Stimulated activated memory B cell treated with anti-CD40 and anti-IgM and Interleukin-4, amounts not matched to agents 10 μg/mL and 1 μg/mL and 100 μg/mL, for 72 hours (primary cell): ENCODE measurements around the gene AOAH.

Source experiments
- ATAC-seq: fragments of 150-1000 bp; cut with Tn5 transposase; 2 replicates; pipeline ENCODE4 v1.10.0; 2021
- H3K27ac Mint-ChIP-seq: one replicate; pipeline ENCODE4 v1.8.0; 2022; ENCODE audit warnings: mild to moderate bottlenecking, mixed read lengths
- H3K27me3 Mint-ChIP-seq: one replicate; pipeline ENCODE4 v1.8.0; 2022; ENCODE audit warnings: mixed read lengths
- H3K36me3 Mint-ChIP-seq: one replicate; pipeline ENCODE4 v1.8.0; 2022; ENCODE audit warnings: mixed read lengths
- H3K4me1 Mint-ChIP-seq: one replicate; pipeline ENCODE4 v1.8.0; 2022; ENCODE audit warnings: mixed read lengths
- H3K4me3 Mint-ChIP-seq: one replicate; pipeline ENCODE4 v1.8.0; 2022; ENCODE audit warnings: mild to moderate bottlenecking, moderate library complexity, mixed read lengths
- H3K9me3 Mint-ChIP-seq: one replicate; pipeline ENCODE4 v1.8.0; 2022; ENCODE audit warnings: mixed read lengths

AOAH gene

DNA sequence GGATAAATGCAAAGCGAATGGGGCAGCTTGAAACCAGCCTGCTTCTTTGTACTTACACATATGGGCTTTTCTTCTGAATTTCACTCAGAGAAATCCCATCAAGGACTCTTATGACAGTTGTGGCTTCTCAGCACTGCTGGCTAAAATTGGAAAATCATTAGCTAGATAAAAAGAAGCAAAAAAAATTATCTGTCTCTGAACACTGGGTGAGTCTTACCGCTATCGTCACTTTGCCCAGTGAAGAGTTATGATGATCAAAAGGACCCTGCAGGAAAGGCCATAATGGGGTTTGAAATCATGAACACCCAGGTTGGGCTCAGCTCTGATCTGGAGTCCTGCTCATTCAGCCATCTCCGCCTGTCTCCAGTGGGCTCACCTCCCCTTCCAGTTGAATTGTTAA, 34.3 kb downstream of the AOAH start:
- ATAC-seq: no peak
- H3K27me3 Mint-ChIP-seq: no peaks in the 10 kb centered on the region
- peak overlapping the region; percentile 50 for H3K27ac Mint-ChIP-seq
- peaks cover 13% of the 10 kb centered on the region for H3K4me1 Mint-ChIP-seq
- H3K9me3 Mint-ChIP-seq: peaks cover 2% of the 10 kb centered on the region
- no peaks in the 10 kb centered on the region for H3K36me3 Mint-ChIP-seq
- no peak overlapping the region for H3K4me3 Mint-ChIP-seq

DNA sequence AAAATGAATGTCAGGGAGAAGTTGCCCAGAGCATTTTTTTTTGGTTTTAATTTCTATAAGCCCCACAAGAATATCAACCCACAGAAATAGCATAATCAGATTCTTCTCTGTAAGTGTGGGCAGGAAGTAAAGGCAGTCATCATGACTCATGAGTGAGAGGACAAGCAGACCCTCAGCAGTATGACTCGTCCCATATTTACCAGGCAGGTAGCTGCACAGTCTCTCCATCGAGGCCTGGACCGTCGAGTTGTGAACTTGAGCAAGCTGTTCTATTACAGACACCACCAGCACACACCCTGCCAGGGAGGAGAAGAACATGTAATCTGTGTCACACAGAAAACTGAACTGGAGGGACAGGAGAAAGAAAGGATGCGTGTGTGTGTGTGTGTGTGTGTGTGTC, 37.8 kb downstream of the AOAH start:
- H3K9me3 Mint-ChIP-seq: no peaks in the 10 kb centered on the region
- H3K27ac Mint-ChIP-seq: no peak overlapping the region
- H3K36me3 Mint-ChIP-seq: no peaks in the 10 kb centered on the region
- H3K27me3 Mint-ChIP-seq: no peaks in the 10 kb centered on the region
- no peak overlapping the region for H3K4me3 Mint-ChIP-seq
- H3K4me1 Mint-ChIP-seq: peaks cover 13% of the 10 kb centered on the region
- no peak for ATAC-seq

DNA sequence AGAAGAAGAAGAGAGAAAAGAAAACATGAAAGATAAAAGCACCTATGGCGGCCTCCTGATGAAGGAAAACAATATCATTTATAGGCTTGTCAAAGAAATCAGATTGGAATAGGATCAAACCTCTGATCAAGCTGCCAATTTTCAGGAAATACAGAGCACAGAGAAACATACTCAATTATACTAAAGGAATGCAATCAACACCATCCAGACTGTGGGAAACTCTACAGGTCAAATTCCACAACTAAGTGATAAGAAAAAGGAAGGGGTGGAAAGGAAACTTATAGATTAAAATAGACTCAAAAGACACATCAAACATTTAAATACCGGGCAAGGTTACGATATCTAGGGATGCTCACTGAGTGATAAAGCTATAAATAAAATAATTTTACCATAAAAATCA, 39.3 kb downstream of the AOAH start:
- Mint-ChIP-seq H3K4me1 (peaks cover under 1% of the 10 kb centered on the region), H3K36me3 (no peaks in the 10 kb centered on the region), H3K4me3 (no peak overlapping the region), H3K9me3 (no peaks in the 10 kb centered on the region), H3K27me3 (no peaks in the 10 kb centered on the region), H3K27ac (no peak overlapping the region)
- no peak for ATAC-seq

DNA sequence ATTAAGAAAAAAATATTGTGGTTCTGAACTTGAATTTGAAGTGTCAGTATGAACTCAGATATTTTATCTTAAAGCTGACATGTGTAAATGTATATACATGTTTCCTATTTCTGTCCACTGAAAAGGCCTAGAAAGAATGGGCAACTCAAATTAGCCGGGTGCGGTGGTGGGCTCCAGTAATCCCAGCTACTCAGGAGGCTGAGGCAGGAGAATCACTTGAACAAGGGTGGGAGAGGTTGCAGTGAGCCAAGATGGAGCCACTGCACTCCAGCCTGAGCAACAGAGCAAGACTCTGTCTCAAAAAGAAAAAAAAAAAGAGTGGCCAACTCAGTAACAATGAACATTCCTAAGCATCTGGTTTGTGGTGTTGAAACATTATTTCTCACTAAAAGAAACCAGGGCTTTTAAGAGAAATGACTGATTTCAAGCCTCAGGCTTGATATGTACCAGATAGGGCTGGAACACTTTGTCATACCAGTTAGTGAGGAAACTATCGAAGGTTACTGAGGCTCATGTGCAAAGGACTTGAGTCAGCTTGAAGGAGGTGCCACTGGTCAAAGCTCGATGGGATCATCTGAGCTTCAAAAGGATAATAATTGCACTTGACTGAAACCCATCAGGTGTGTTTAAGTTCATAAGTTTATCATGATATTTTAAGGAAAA, 40.5 kb downstream of the AOAH start:
- Mint-ChIP-seq H3K27ac (no peak overlapping the region), H3K9me3 (no peaks in the 10 kb centered on the region), H3K27me3 (no peaks in the 10 kb centered on the region), H3K36me3 (no peaks in the 10 kb centered on the region), H3K4me3 (no peak overlapping the region), H3K4me1 (peaks cover under 1% of the 10 kb centered on the region)
- ATAC-seq: no peak

DNA sequence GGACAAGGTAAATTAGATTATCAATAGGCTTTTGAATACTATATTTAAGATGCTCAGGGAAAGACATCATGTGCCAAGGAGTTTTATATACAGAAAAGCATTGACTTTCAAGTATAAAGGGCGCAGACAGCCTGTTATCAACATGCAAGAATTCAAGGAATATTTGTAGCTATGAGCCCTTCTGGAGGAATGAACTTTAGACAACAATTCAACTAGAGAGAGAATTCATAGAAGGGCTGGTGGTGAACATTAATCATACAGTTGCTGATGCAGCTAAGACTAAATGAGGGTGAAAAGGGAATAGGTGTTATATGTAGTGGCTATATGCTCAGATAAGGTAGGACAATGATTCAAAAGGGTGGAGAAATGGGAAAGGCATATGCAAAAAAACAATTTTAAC, 41.2 kb downstream of the AOAH start:
- no peak overlapping the region for H3K4me3 Mint-ChIP-seq
- no peaks in the 10 kb centered on the region for H3K36me3 Mint-ChIP-seq
- no peak overlapping the region for H3K27ac Mint-ChIP-seq
- H3K9me3 Mint-ChIP-seq: no peaks in the 10 kb centered on the region
- peaks cover 8% of the 10 kb centered on the region for H3K4me1 Mint-ChIP-seq
- no peaks in the 10 kb centered on the region for H3K27me3 Mint-ChIP-seq
- no peak for ATAC-seq

DNA sequence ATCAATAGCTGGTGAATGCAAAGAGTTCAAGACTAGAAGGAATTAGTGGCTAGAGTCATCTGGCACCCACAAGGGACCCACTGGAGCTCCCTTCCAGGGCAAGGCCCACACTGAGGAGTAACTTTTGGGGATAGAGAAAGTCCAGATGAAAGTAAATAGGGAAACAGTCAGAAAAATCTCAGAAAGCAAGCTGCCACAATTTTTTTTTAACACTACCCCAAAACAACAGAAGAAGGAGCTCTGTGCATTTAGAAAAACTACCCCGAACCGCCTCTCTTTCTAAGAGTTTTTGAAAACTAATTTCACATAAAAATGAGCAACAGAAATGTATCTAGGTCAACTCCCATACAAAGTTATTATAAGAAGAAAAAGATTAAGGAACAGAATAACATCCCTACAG, 42.2 kb downstream of the AOAH start:
- Mint-ChIP-seq H3K9me3 (no peaks in the 10 kb centered on the region), H3K4me1 (peaks cover 18% of the 10 kb centered on the region), H3K27ac (no peak overlapping the region), H3K4me3 (no peak overlapping the region), H3K36me3 (no peaks in the 10 kb centered on the region), H3K27me3 (no peaks in the 10 kb centered on the region)
- no peak for ATAC-seq

DNA sequence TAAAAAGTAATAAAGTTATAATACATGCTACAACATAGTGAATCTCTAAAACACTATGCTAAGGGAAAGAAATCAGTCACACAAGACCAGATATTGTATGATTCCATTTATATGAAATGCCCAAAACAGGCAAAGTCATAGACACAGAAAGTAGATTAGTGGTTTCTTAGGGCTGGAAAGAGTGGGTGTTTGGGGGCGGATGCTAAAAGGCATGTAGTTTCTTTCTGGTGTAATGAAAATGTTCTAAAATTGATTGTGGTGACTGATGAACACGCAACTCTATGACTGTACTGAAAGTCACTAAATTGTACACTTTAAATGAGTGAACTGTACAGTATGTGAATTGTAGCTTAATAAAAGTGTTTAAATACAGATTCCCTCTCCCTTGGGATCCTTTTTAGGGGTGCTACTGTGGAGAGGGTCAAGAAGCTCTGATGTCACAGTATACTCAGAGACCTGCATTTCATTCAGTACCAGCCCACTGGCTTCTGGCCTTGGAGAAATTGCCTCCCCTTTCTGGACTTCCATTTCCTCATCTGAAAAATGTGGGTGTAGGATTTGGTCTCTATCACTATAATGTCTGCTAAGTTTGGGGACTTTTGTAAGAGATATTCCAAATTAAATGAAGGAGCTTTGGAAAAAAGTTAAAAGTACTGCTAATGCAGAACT, 46.4 kb downstream of the AOAH start:
- H3K27ac Mint-ChIP-seq: peak overlapping the region; percentile 81
- H3K27me3 Mint-ChIP-seq: no peaks in the 10 kb centered on the region
- peaks cover 21% of the 10 kb centered on the region for H3K4me1 Mint-ChIP-seq
- H3K9me3 Mint-ChIP-seq: no peaks in the 10 kb centered on the region
- H3K4me3 Mint-ChIP-seq: no peak overlapping the region
- H3K36me3 Mint-ChIP-seq: no peaks in the 10 kb centered on the region
- peak; percentile 80 for ATAC-seq

DNA sequence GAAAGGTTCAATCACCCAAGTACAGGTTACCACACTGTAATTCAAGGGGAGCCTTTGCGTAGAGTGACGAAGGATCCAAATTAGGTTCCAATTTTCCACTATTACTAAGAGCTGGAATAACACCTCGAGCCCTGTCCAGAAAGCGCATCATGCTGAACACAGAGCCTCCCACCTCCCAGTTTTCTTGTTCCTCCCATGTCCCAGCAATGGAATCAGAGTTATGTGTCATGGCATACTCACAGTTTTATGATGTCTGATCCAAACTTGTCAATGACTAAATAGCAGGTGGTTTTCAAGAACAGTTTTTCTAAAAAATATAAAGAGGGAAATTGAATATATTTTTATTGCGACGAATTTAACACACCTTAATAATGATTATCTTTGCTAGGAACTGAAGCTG, 50.6 kb downstream of the AOAH start:
- Mint-ChIP-seq H3K27me3 (no peaks in the 10 kb centered on the region), H3K4me3 (no peak overlapping the region), H3K9me3 (no peaks in the 10 kb centered on the region), H3K27ac (no peak overlapping the region), H3K36me3 (no peaks in the 10 kb centered on the region), H3K4me1 (peaks cover 24% of the 10 kb centered on the region)
- no peak for ATAC-seq

DNA sequence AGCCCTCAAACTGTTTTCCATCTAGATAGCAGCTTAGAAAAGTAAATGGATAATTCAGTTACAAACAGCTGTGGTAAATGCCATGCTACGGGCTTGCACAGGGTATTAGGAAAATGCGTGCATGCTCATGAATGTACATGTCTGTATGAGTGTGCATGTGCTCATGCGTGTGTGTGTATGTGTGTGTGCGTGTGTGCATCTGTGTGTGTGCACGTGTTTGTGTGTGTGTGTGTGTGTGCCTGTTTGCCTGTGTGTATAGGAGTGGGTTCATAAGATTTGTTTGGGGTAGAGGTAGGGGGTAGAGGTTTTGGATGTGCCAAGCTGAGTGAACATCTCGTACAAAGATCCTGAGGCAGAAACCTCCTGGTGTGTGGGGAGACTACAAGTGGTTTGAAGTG, 52.9 kb downstream of the AOAH start:
- Mint-ChIP-seq H3K4me3 (no peak overlapping the region), H3K36me3 (no peaks in the 10 kb centered on the region), H3K27ac (no peak overlapping the region), H3K27me3 (no peaks in the 10 kb centered on the region), H3K4me1 (peaks cover 5% of the 10 kb centered on the region), H3K9me3 (no peaks in the 10 kb centered on the region)
- ATAC-seq: no peak

DNA sequence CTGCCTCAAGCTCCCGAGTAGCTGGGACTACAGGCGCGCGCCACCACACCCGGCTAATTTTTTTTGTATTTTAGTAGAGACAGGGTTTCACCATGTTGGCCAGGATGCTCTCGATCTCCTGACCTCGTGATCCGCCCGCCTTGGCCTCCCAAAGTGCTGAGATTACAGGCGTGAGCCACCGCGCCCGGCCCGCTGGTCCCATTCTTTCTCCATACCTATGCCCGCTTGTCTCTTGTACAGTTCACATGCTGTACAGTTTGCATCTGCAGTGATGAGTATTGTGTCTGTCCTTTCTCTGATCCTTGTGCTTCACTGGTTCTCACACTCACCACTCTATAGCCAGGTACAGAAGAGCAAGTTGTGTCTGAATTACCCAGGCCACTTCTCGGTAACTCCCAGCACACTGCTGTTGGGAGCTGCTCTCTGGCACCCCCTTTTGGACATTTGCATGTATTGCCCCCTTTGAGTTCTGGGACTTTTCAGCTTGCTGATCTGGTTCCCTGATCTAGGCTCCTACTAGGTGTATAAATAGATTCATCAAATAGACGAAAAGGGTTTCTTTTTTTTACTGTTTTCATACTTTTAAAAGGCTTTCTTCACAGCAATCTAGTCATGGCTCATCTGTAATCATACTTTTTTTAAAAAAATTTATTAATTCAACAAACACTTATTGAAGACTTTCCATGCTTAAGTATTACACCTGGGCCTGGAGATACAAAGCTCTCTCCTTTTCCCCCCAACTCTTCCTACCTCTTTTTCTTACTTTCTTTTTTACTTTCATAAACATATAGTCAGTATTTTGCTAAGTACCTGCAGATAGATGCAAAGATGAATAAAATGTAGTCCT, 53.5 kb downstream of the AOAH start:
- peaks cover 5% of the 10 kb centered on the region for H3K4me1 Mint-ChIP-seq
- no peaks in the 10 kb centered on the region for H3K27me3 Mint-ChIP-seq
- H3K9me3 Mint-ChIP-seq: no peaks in the 10 kb centered on the region
- ATAC-seq: peak; percentile 71
- no peak overlapping the region for H3K4me3 Mint-ChIP-seq
- H3K27ac Mint-ChIP-seq: no peak overlapping the region
- H3K36me3 Mint-ChIP-seq: no peaks in the 10 kb centered on the region

DNA sequence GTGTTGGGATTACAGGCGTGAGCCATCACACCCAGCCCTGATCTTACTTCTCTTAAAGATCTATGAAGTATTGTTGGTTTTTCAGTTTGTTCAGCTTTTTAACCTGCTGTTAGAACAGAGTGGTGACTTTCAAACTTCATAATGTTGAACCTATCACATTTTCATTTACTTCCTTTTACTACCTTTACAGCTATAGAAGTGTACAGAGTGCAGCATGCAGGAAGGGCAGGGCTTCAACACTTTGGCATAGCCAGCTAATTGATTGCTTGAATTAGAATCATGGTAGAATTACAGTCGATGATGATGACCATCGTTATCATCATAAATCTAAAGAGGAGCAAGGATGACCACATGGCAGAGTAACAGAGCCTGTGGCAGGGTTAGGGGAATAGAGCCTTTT, 55.5 kb downstream of the AOAH start:
- Mint-ChIP-seq H3K36me3 (no peaks in the 10 kb centered on the region), H3K27ac (no peak overlapping the region), H3K9me3 (no peaks in the 10 kb centered on the region), H3K27me3 (no peaks in the 10 kb centered on the region), H3K4me3 (no peak overlapping the region), H3K4me1 (peaks cover 5% of the 10 kb centered on the region)
- no peak for ATAC-seq

DNA sequence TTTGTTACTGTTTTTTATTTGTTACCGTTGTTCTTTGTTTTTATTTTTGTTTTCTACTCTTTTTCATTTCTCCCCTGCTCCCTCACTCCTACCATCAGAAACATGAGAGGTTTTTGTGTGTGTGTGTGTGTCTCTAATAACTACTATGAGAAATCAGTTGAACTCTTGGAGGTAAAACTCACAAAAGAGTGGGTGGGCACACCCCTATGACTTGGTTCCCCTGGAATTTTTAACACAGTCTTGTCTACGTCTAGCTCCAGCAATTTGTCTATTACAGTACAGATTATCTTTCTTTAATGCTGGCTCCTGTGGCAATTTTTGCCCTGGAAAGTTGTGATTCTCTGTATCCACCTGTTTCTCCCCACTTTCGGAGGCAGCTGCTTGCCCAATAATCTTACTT, 56.2 kb downstream of the AOAH start:
- Mint-ChIP-seq H3K9me3 (no peaks in the 10 kb centered on the region), H3K27ac (no peak overlapping the region), H3K36me3 (no peaks in the 10 kb centered on the region), H3K27me3 (no peaks in the 10 kb centered on the region), H3K4me3 (no peak overlapping the region), H3K4me1 (peaks cover 5% of the 10 kb centered on the region)
- ATAC-seq: no peak

DNA sequence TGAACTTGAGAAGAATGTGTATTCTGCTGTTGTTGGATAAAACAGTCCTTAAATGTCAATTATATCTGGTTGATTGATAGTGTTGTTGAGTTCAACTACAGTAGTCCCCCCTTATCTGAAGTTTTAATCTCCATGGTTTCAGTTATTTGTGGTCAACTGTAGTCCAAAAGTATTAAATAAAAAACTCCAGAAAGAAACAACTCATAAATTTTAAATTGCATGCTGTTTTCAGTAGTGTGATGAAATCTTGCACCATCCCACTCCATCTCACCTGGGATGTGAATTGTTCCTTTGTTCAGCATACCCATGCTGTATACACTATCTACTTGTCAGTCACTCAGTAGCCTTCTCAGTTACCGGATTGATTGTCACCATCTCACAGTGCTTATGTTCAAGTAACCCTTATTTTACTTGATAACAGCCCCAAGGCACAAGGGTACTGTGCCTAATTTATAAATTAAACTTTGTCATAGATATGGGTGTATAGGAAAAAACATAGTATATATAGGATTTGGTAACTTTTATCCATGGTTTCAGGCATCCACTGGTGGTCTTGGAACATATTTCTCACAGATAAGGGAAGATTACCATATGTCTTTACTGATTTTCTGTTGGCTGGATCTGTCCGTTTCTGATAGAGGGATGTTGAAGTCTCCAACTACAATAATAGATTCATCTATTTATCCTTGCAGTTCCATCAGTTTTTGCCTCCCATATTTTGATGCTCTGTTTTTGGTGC, 57.1 kb downstream of the AOAH start:
- no peak overlapping the region for H3K27ac Mint-ChIP-seq
- no peak for ATAC-seq
- no peaks in the 10 kb centered on the region for H3K36me3 Mint-ChIP-seq
- H3K27me3 Mint-ChIP-seq: no peaks in the 10 kb centered on the region
- H3K4me1 Mint-ChIP-seq: peaks cover 5% of the 10 kb centered on the region
- H3K4me3 Mint-ChIP-seq: no peak overlapping the region
- H3K9me3 Mint-ChIP-seq: no peaks in the 10 kb centered on the region

DNA sequence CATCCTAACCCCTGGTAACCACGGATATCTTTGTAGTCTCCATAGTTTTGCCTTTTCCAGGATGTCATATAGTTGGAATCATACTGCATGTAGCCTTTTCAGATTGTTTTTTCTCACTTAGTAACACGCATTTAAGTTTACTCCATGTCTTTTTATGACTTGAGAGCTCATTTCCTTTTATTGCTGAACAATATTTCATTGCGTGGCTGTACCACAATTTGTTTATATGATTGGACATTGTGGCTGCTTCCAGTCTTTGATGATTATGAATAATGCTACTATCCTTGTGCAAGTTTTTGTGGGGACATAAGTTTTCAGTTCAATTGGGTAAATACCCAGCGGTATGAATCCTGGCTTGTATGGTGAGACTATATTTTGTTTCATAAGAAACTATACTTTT, 60.8 kb downstream of the AOAH start:
- H3K4me1 Mint-ChIP-seq: no peaks in the 10 kb centered on the region

DNA sequence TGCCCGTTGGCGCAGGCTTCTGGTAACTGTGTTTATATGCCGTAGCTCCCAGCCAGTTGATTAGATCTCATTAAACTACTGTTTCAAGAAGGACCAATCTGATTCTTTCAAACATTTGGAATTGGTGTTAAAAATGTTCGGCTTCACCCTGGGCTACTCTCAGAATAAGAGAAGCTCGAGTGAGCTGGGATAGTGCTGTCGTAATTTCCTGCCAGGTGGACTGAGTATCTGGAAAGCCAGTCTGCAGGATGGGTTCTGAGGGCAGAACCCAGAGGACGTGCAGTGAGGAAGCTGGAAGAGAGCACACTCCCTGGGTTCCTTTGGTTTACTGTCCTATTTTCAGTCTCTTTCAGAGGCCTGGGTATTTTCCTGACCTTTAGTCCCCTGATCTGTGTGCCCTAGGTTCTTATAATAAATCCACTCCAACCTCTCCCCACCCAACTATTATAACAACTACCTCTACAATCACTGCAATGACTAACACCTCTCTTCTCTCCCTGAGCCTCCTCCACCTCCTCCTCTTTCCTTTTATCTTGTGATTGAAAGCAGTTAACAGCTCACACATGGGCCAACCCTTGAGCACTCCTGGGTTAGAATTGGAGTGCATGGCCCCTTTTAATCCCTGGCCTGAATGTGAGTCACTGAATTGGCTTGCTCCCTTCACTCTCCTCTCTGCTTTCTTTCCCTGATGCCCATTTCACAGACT, 63.0 kb downstream of the AOAH start:
- ATAC-seq: no peak
- Mint-ChIP-seq H3K4me3 (no peak overlapping the region), H3K27ac (no peak overlapping the region), H3K4me1 (no peaks in the 10 kb centered on the region), H3K36me3 (peaks cover 2% of the 10 kb centered on the region), H3K27me3 (no peaks in the 10 kb centered on the region), H3K9me3 (no peaks in the 10 kb centered on the region)

More for the DNA sequence above, 60.8 kb downstream of the AOAH start:
- Mint-ChIP-seq H3K36me3 (no peaks in the 10 kb centered on the region), H3K27me3 (no peaks in the 10 kb centered on the region), H3K27ac (no peak overlapping the region), H3K9me3 (no peaks in the 10 kb centered on the region), H3K4me3 (no peak overlapping the region)
- ATAC-seq: no peak
